SK-N-SH (cell line): ENCODE results near the gene PCDHGA1.

ENCODE experiments used
- CTCF ChIP-seq: fragments of 200-600 bp; sonication (generic); IDR thresholded peaks from 2 replicates; pipeline ENCODE4 v1.6.1; 2017; ENCODE audit warnings: antibody characterized with exemption, mild to moderate bottlenecking, moderate library complexity
- EP300 ChIP-seq, 2 experiments: IDR thresholded peaks; 2 replicates each; pipeline versions ENCODE4 v1.4.0 to v1.6.1; 2012; ENCODE audit warnings: borderline replicate concordance in 1 of 2, low read depth in 1 of 2, low read length in 1 of 2
- MAX ChIP-seq: IDR thresholded peaks from 2 replicates; pipeline ENCODE4 v1.4.0; 2012; ENCODE audit warnings: low read depth
- POLR2AphosphoS5 ChIP-seq: IDR thresholded peaks from 2 replicates; pipeline ENCODE4 v1.6.1; 2012; ENCODE audit warnings: low read depth, low read length
- REST ChIP-seq: IDR thresholded peaks from 2 replicates; pipeline ENCODE4 v1.6.1; 2012; ENCODE audit warnings: mild to moderate bottlenecking, low read depth, low read length, moderate library complexity
- SMC3 ChIP-seq: IDR thresholded peaks from 2 replicates; pipeline ENCODE4 v1.6.1; 2012; ENCODE audit warnings: low read depth, low read length, improper control_type of control experiment
- USF2 ChIP-seq: fragments of 150-350 bp; IDR thresholded peaks from 2 replicates; pipeline ENCODE4 v1.6.1; 2017; ENCODE audit warnings: antibody characterized with exemption, low read length, low read depth, borderline replicate concordance
- ZBTB33 ChIP-seq: IDR thresholded peaks from 2 replicates; pipeline ENCODE4 v1.4.0; 2012; ENCODE audit warnings: low read depth, borderline replicate concordance

- TF ChIP-seq POLR2AphosphoS5 (no peak), CTCF (no peak), USF2 (no peak), ZBTB33 (no peak), REST (no peak), MAX (no peak), SMC3 (no peak), EP300 (IDR thresholded peaks at IDR 0.05; ENCODE audit: borderline replicate concordance in 1 of 2, low read depth in 1 of 2, low read length in 1 of 2) (no peak)
Measured at GRCh38 chr5:141532726-141533125, 202.4 kb downstream of the PCDHGA1 start.
